Activated CD4-positive, alpha-beta memory T cell treated with anti-CD3 and anti-CD28 coated beads for 36 hours (primary cell): ENCODE results near the gene FGF12. TPM values are rescaled to one million over a fixed set of nuclear protein-coding genes. Genes with fewer than 3 reads are reported as not detected.

Experiments
- CTCF ChIA-PET: fragments of 350-600 bp; sonication (Branson Sonifier 250); formaldehyde crosslinking; loops from one replicate; lab custom pipeline; 2021; ENCODE audit warnings: antibody characterized with exemption, inconsistent platforms; lab: Charles Lee
- POLR2A ChIA-PET: fragments of 350-600 bp; sonication (Branson Sonifier 250); formaldehyde crosslinking; loops from one replicate; lab custom pipeline; 2021; ENCODE audit warnings: antibody characterized with exemption; lab: Charles Lee
- DNase-seq: peaks from one replicate; pipeline ENCODE4 v3.0.0-alpha.2; 2020
- H3K27ac Mint-ChIP-seq: one replicate; pipeline ENCODE4 v1.8.0; 2021; ENCODE audit warnings: mixed read lengths
- H3K27me3 Mint-ChIP-seq: one replicate; pipeline ENCODE4 v1.8.0; 2021; ENCODE audit warnings: mixed read lengths
- H3K36me3 Mint-ChIP-seq: one replicate; pipeline ENCODE4 v1.8.0; 2021; ENCODE audit warnings: mixed read lengths
- H3K4me1 Mint-ChIP-seq: one replicate; pipeline ENCODE4 v1.8.0; 2021; ENCODE audit warnings: low read depth, mixed read lengths
- H3K4me3 Mint-ChIP-seq: one replicate; pipeline ENCODE4 v1.8.0; 2021; ENCODE audit warnings: mild to moderate bottlenecking, mixed read lengths
- H3K9me3 Mint-ChIP-seq: one replicate; pipeline ENCODE4 v1.8.0; 2021; ENCODE audit warnings: mixed read lengths
- intact Hi-C: fragments of 100-400 bp; cut with micrococcal nuclease; formaldehyde crosslinking; loops from one replicate; pipeline ENCODE4 v1.15.1; 2023
- total RNA-seq, 2 experiments: library from RNA; stranded (reverse); gene quantifications; one replicate each; pipeline ENCODE4 v1.2.3, GENCODE V29; 2021

The FGF12 gene
- total RNA-seq, 2 experiments from 2014 or later = not detected

DNA sequence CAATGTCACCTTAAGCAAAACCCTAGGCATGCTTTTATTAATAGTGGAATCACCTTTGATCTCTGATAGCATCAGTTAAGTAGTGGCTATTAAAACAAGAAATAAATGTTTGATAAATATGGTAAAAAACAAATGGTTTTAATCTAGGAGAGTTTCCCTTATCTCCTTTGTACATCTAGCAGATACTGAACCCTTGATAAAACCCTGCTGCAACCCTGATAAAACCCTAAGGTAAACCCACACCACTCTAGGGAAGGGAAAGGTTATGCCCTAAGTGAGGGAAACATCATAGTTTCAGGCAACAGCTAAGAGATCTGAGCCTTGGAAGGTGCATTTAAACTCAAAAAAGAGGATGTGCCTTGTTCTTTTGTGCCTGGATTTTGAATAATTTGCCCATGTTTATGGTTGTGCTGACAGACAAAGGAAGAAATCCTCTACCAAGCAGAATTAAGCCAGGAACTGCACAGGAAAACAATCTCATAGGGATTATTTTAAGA lies 309.7 kb downstream of the FGF12 start:
- H3K27me3 Mint-ChIP-seq = peaks cover 7% of the 10 kb centered on the region
- ChIA-PET CTCF (no interaction called here), POLR2A (no interaction called here)
- no peaks in the 10 kb centered on the region for H3K9me3 Mint-ChIP-seq
- H3K27ac Mint-ChIP-seq = no peak overlapping the region
- no peaks in the 10 kb centered on the region for H3K4me1 Mint-ChIP-seq
- H3K36me3 Mint-ChIP-seq = no peaks in the 10 kb centered on the region
- H3K4me3 Mint-ChIP-seq = no peak overlapping the region
- intact Hi-C loops = no loop called here
- no peak for DNase-seq

- intact Hi-C loops = no loop called here
- Mint-ChIP-seq H3K36me3 (no peaks in the 10 kb centered on the region), H3K4me1 (no peaks in the 10 kb centered on the region), H3K9me3 (no peaks in the 10 kb centered on the region), H3K27ac (no peak overlapping the region), H3K4me3 (no peak overlapping the region), H3K27me3 (peaks cover 7% of the 10 kb centered on the region)
- DNase-seq = no peak
- CTCF ChIA-PET = no interaction called here
- POLR2A ChIA-PET = no interaction called here
Observed at GRCh38 chr3:192417017-192417416, 310.3 kb downstream of the FGF12 start.

- peaks cover 28% of the 10 kb centered on the region for H3K27me3 Mint-ChIP-seq
- ChIA-PET CTCF (no interaction called here), POLR2A (no interaction called here)
- intact Hi-C loops = no loop called here
- H3K9me3 Mint-ChIP-seq = no peaks in the 10 kb centered on the region
- H3K27ac Mint-ChIP-seq = no peak overlapping the region
- no peak for DNase-seq
- H3K36me3 Mint-ChIP-seq = peaks cover 1% of the 10 kb centered on the region
- no peak overlapping the region for H3K4me3 Mint-ChIP-seq
- peaks cover 1% of the 10 kb centered on the region for H3K4me1 Mint-ChIP-seq
Observed at GRCh38 chr3:192413461-192413860, 313.9 kb downstream of the FGF12 start.

DNA sequence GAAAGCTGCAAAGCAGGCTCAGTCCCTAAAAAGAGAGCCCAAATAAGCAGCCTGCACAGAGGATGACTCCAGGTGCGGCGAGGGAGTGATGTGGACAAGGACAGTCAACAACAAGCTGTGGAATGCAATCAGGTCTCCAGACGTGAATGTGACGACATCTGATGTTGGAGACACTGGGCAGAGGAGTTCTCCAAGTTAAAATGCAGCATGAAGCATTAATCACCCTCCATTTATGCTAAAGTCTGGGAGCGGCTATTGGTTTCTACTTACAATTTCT lies 316.7 kb downstream of the FGF12 start:
- peaks cover 2% of the 10 kb centered on the region for H3K36me3 Mint-ChIP-seq
- peaks cover 42% of the 10 kb centered on the region for H3K27me3 Mint-ChIP-seq
- H3K4me1 Mint-ChIP-seq = peaks cover 2% of the 10 kb centered on the region
- H3K27ac Mint-ChIP-seq = no peak overlapping the region
- intact Hi-C loops = no loop called here
- H3K4me3 Mint-ChIP-seq = no peak overlapping the region
- no peak for DNase-seq
- POLR2A ChIA-PET = no interaction called here
- CTCF ChIA-PET = no interaction called here
- H3K9me3 Mint-ChIP-seq = no peaks in the 10 kb centered on the region

GRCh38 chr3:192409838-192410683 lies 317.3 kb downstream of the FGF12 start:
- CTCF ChIA-PET = no interaction called here
- intact Hi-C loops = no loop called here
- Mint-ChIP-seq H3K4me1 (peaks cover 2% of the 10 kb centered on the region), H3K27me3 (peaks cover 42% of the 10 kb centered on the region), H3K4me3 (no peak overlapping the region), H3K9me3 (no peaks in the 10 kb centered on the region), H3K36me3 (peaks cover 2% of the 10 kb centered on the region), H3K27ac (no peak overlapping the region)
- POLR2A ChIA-PET = no interaction called here
- no peak for DNase-seq

GRCh38 chr3:192409201-192409837 lies 318.0 kb downstream of the FGF12 start:
- Mint-ChIP-seq H3K4me1 (peaks cover 2% of the 10 kb centered on the region), H3K4me3 (no peak overlapping the region), H3K27me3 (peaks cover 39% of the 10 kb centered on the region), H3K36me3 (peaks cover 2% of the 10 kb centered on the region), H3K27ac (no peak overlapping the region), H3K9me3 (no peaks in the 10 kb centered on the region)
- DNase-seq = no peak
- CTCF ChIA-PET = no interaction called here
- intact Hi-C loops = no loop called here
- POLR2A ChIA-PET = no interaction called here

DNA sequence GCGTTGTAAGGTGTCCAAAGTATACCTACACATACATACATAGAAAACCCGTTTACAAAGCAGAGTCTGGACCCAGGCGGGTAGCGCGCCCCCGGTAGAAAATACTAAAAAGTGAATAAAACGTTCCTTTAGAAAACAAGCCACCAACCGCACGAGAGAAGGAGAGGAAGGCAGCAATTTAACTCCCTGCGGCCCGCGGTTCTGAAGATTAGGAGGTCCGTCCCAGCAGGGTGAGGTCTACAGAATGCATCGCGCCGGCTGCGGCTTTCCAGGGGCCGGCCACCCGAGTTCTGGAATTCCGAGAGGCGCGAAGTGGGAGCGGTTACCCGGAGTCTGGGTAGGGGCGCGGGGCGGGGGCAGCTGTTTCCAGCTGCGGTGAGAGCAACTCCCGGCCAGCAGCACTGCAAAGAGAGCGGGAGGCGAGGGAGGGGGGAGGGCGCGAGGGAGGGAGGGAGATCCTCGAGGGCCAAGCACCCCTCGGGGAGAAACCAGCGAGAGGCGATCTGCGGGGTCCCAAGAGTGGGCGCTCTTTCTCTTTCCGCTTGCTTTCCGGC lies 318.6 kb downstream of the FGF12 start:
- H3K4me3 Mint-ChIP-seq = no peak overlapping the region
- peaks cover 41% of the 10 kb centered on the region for H3K27me3 Mint-ChIP-seq
- DNase-seq = no peak
- POLR2A ChIA-PET = no interaction called here
- intact Hi-C loops = no loop called here
- H3K4me1 Mint-ChIP-seq = peaks cover 2% of the 10 kb centered on the region
- peaks cover 2% of the 10 kb centered on the region for H3K36me3 Mint-ChIP-seq
- H3K27ac Mint-ChIP-seq = no peak overlapping the region
- no peaks in the 10 kb centered on the region for H3K9me3 Mint-ChIP-seq
- CTCF ChIA-PET = no interaction called here

GRCh38 chr3:192408007-192408646 lies 319.2 kb downstream of the FGF12 start:
- no peak overlapping the region for H3K4me3 Mint-ChIP-seq

GRCh38 chr3:192399767-192400166 lies 327.6 kb downstream of the FGF12 start:
- POLR2A ChIA-PET = no interaction called here
- intact Hi-C loops = no loop called here
- H3K36me3 Mint-ChIP-seq = no peaks in the 10 kb centered on the region
- no peak overlapping the region for H3K27ac Mint-ChIP-seq
- peaks cover 2% of the 10 kb centered on the region for H3K27me3 Mint-ChIP-seq
- CTCF ChIA-PET = no interaction called here
- H3K4me3 Mint-ChIP-seq = no peak overlapping the region
- H3K4me1 Mint-ChIP-seq = no peaks in the 10 kb centered on the region
- DNase-seq = no peak
- no peaks in the 10 kb centered on the region for H3K9me3 Mint-ChIP-seq

More at GRCh38 chr3:192408007-192408646, 319.2 kb downstream of the FGF12 start:
- POLR2A ChIA-PET = no interaction called here
- Mint-ChIP-seq H3K36me3 (peaks cover 2% of the 10 kb centered on the region), H3K4me1 (peaks cover 2% of the 10 kb centered on the region), H3K27ac (no peak overlapping the region), H3K27me3 (peaks cover 39% of the 10 kb centered on the region), H3K9me3 (no peaks in the 10 kb centered on the region)
- intact Hi-C loops = no loop called here
- CTCF ChIA-PET = no interaction called here
- no peak for DNase-seq

- H3K27ac Mint-ChIP-seq = no peak overlapping the region
- no peak for DNase-seq
- intact Hi-C loops = no loop called here
- no peak overlapping the region for H3K4me3 Mint-ChIP-seq
- no peaks in the 10 kb centered on the region for H3K9me3 Mint-ChIP-seq
- H3K4me1 Mint-ChIP-seq = no peaks in the 10 kb centered on the region
- no peaks in the 10 kb centered on the region for H3K27me3 Mint-ChIP-seq
- no peaks in the 10 kb centered on the region for H3K36me3 Mint-ChIP-seq
- ChIA-PET CTCF (no interaction called here), POLR2A (no interaction called here)
Observed at GRCh38 chr3:192397012-192397411, 330.3 kb downstream of the FGF12 start.

GRCh38 chr3:192395506-192395905 lies 331.8 kb downstream of the FGF12 start:
- POLR2A ChIA-PET = no interaction called here
- Mint-ChIP-seq H3K9me3 (no peaks in the 10 kb centered on the region), H3K36me3 (no peaks in the 10 kb centered on the region), H3K27ac (no peak overlapping the region), H3K27me3 (no peaks in the 10 kb centered on the region), H3K4me3 (no peak overlapping the region), H3K4me1 (no peaks in the 10 kb centered on the region)
- intact Hi-C loops = no loop called here
- no peak for DNase-seq
- CTCF ChIA-PET = no interaction called here

- no peak overlapping the region for H3K27ac Mint-ChIP-seq
- no peak overlapping the region for H3K4me3 Mint-ChIP-seq
- no peaks in the 10 kb centered on the region for H3K4me1 Mint-ChIP-seq
- CTCF ChIA-PET = no interaction called here
- intact Hi-C loops = no loop called here
- POLR2A ChIA-PET = no interaction called here
- H3K27me3 Mint-ChIP-seq = no peaks in the 10 kb centered on the region
- no peak for DNase-seq
- H3K9me3 Mint-ChIP-seq = no peaks in the 10 kb centered on the region
- H3K36me3 Mint-ChIP-seq = no peaks in the 10 kb centered on the region
Observed at GRCh38 chr3:192392986-192393385, 334.4 kb downstream of the FGF12 start.
